Adrenal gland (tissue), 12 donors: Measurements from ENCODE around the gene MYO5B. TPM values are rescaled to one million over a fixed set of nuclear protein-coding genes. Genes with fewer than 3 reads are reported as not detected.

Experiments
- DNase-seq, 7 donors: peaks; one replicate each; pipeline ENCODE4 v3.0.0-alpha.2; 2019 to 2020
- H3K27ac ChIP-seq, 5 donors: fragments of 200-600 bp; sonication (generic) in 4 of 5; 1 replicate in 3 of 5; 2 replicates in 2 of 5; pipeline versions ENCODE4 v1.5.1 to v1.8.0; 2016 to 2020; ENCODE audit warnings: mild to moderate bottlenecking in 1 of 5
- H3K27me3 ChIP-seq: fragments of 200-600 bp; 2 replicates; pipeline ENCODE4 v1.8.0; 2021
- H3K36me3 ChIP-seq, 2 donors: fragments of 200-600 bp; replicated peaks in 1 of 2; 1 replicate in 1 of 2; 2 replicates in 1 of 2; pipeline versions ENCODE4 v1.5.1 to v1.8.0; 2018 to 2022
- H3K4me1 ChIP-seq, 2 donors: fragments of 200-600 bp; replicated peaks in 1 of 2; 1 replicate in 1 of 2; 2 replicates in 1 of 2; pipeline versions ENCODE4 v1.5.1 to v1.8.0; 2018 to 2021
- H3K4me3 ChIP-seq, 4 donors: fragments of 200-600 bp; sonication (generic) in 3 of 4; one replicate each; pipeline ENCODE4 v1.5.1; 2016 to 2018
- H3K9me3 ChIP-seq, 3 donors: fragments of 200-600 bp; sonication (generic) in 1 of 3; replicated peaks in 1 of 3; 1 replicate in 2 of 3; 2 replicates in 1 of 3; pipeline versions ENCODE4 v1.5.1 to v1.8.0; 2016 to 2021
- CTCF ChIP-seq, 6 experiments: fragments of 450-650 bp in 4 of 6; fragments of 200-600 bp in 2 of 6; sonication (generic) in 1 of 6; IDR thresholded peaks; 1 replicate in 5 of 6; 2 replicates in 1 of 6; pipeline versions ENCODE4 v1.5.1 to v1.8.0; 2016 to 2021; ENCODE audit warnings: antibody characterized with exemption in 6 of 6, mild to moderate bottlenecking in 2 of 6, moderate library complexity in 1 of 6
- POLR2A ChIP-seq, 2 donors: fragments of 450-650 bp; IDR thresholded peaks; one replicate each; pipeline ENCODE4 v1.6.1; 2017; ENCODE audit warnings: antibody characterized with exemption in 2 of 2, mild to moderate bottlenecking in 2 of 2, moderate library complexity in 1 of 2
- WGBS, 4 donors: extraction: QIAGEN DNeasy Blood & Tissue Kit in 2 of 4; methylation state at CpG; one replicate each; pipeline versions ENCODE4 v1.1.5 to v1.1.7; 2013 to 2017; 5-methylcytosine and 5-hydroxymethylcytosine counted together
- intact Hi-C, 2 donors: fragments of 100-400 bp; cut with DNase I; formaldehyde crosslinking; loops; one replicate each; pipeline versions ENCODE4 v1.14.1 to v1.15.0; 2022 to 2023
- polyA plus RNA-seq, 3 donors: library from polyadenylated mRNA; stranded (reverse); fragments of 200-250 nt in 2 of 3; fragments of 350-450 nt in 1 of 3; fragmentation: Illumina TruSeq in 1 of 3; extraction: RNeasy Lipid Tissue Mini Kit (QIAGEN cat#74804) in 1 of 3; gene quantifications; one replicate each; pipeline ENCODE4 v1.2.3, GENCODE V29; 2013 to 2014
- total RNA-seq, 9 donors: library from RNA; depleted of rRNA in 4 of 9; stranded (reverse); fragments of >200 nt in 4 of 9; fragments of 120-200 nt in 1 of 9; fragmentation: NEBNext Ultra II Directional in 1 of 9; extraction: Animal tissue kit (Norgen Biotek cat#: 25700) in 1 of 9; gene quantifications; one replicate each; pipeline versions ENCODE4 v1.1.0 to v1.2.4, GENCODE V29; 2013 to 2023
- donor health status: healthy with polysubstance abuse.
- donor health status: Bipolar disorder and iron deficiency.
- donor health status: DM: yes; HTN: yes; CAD: no.
- donor health status: DM: no; HTN: no; CAD: no.
- donor health status: DM: no; HTN: no; CAD: no.
- donor health status: DM: yes; HTN: yes; CAD: no.

MYO5B gene
- total and polyA plus RNA-seq, 12 donors, result 0.61 to 9.3 (median 2.9) TPM

GRCh38 chr18:50135903-50136302 lies 59.0 kb downstream of the MYO5B start:
- no peaks in the 10 kb centered on the region for H3K27me3 ChIP-seq
- intact Hi-C loops, result no loop called here
- 83 to 91% (median 86%) methylated on average over 9 of the region's 9 CpGs for WGBS, 4 donors
- TF ChIP-seq POLR2A (IDR thresholded peaks at IDR 0.05), result no peak
- no peak for TF ChIP-seq CTCF (IDR thresholded peaks at IDR 0.05)
- H3K4me1 ChIP-seq, result no peaks in the 10 kb centered on the region
- no peak overlapping the region for H3K27ac ChIP-seq
- H3K4me3 ChIP-seq, result no peak overlapping the region
- DNase-seq, result no peak
- no peaks in the 10 kb centered on the region for H3K9me3 ChIP-seq
- H3K36me3 ChIP-seq, result no peaks in the 10 kb centered on the region

DNA sequence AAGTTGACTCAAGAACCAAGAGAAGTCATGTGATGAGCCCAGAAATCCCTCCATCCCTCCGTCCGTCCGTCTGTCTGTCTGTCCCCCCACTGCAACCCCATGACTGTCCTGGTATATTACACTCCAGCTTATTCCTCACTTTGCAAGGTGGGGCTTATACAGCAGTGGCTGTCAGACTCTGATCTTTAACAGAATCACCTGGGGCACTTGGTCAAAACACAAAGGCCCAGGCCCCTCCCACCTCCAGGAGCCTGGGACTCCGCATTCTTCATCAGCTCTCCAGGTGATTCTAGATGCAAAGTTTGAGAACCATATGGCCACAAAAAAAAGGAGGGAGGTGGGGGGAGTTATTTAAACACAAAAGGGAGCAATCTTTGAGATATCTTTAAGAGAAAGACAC lies 61.4 kb downstream of the MYO5B start:
- no peak for TF ChIP-seq CTCF (IDR thresholded peaks at IDR 0.05)
- no peak for TF ChIP-seq POLR2A (IDR thresholded peaks at IDR 0.05)
- Histone ChIP-seq H3K36me3 (no peaks in the 10 kb centered on the region), H3K9me3 (no peaks in the 10 kb centered on the region), H3K27ac (no peak overlapping the region), H3K27me3 (no peaks in the 10 kb centered on the region), H3K4me3 (no peak overlapping the region), H3K4me1 (no peaks in the 10 kb centered on the region)
- no peak for DNase-seq
- intact Hi-C loops, result no loop called here
- WGBS, 4 donors, result 69 to 85% (median 82%) methylated on average over 4 of the region's 4 CpGs

DNA sequence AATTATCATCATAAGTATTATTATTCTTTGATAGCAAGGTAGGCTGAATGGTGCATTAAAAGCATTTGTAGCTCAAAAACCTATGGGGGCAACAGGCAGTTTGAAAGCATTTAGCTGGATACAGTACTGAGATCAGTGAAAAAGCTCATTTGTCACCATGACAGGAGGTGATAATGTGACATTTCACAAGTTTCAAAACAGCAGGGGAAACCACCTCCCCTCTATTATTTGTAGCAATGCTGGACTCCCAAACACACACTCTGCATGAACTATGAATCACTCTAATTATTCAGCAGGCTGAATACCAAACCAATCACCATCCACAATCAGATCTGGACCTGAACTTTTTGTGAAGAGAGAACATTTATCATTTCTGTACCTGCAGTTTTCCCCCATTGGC lies 63.4 kb downstream of the MYO5B start:
- TF ChIP-seq CTCF (IDR thresholded peaks at IDR 0.05), result no peak
- no peak for TF ChIP-seq POLR2A (IDR thresholded peaks at IDR 0.05)
- no peaks in the 10 kb centered on the region for H3K4me1 ChIP-seq
- no peak for DNase-seq
- H3K4me3 ChIP-seq, result no peak overlapping the region
- H3K9me3 ChIP-seq, result no peaks in the 10 kb centered on the region
- no peak overlapping the region for H3K27ac ChIP-seq
- intact Hi-C loops, result no loop called here
- H3K36me3 ChIP-seq, result no peaks in the 10 kb centered on the region
- no peaks in the 10 kb centered on the region for H3K27me3 ChIP-seq

GRCh38 chr18:50128506-50129271 lies 66.3 kb downstream of the MYO5B start:
- Histone ChIP-seq H3K4me3 (no peak overlapping the region), H3K27ac (no peak overlapping the region), H3K36me3 (no peaks in the 10 kb centered on the region), H3K9me3 (no peaks in the 10 kb centered on the region), H3K4me1 (no peaks in the 10 kb centered on the region), H3K27me3 (peaks cover 3% of the 10 kb centered on the region)
- DNase-seq, result no peak
- 73 to 76% (median 74%) methylated on average over 13 to 15 of the region's 15 CpGs for WGBS, 4 donors
- no peak for TF ChIP-seq CTCF (IDR thresholded peaks at IDR 0.05)
- TF ChIP-seq POLR2A (IDR thresholded peaks at IDR 0.05), result no peak
- intact Hi-C loops, result no loop called here
